Panc1 (cell line): ENCODE results near the gene FAM186B. TPM values are rescaled to one million over a fixed set of nuclear protein-coding genes. Genes with fewer than 3 reads are reported as not detected.

Experiments used
- ATAC-seq: fragments of 200-7000 bp; cut with Tn5 transposase; 2 replicates; pipeline ENCODE4 v1.9.1; 2020; ENCODE audit warnings: mild to moderate bottlenecking, moderate library complexity
- BruUV-seq: library from RNA; stranded (reverse); fragments of 400-500 nt; replicated peaks from 2 replicates; lab custom pipeline; 2021; lab: Mats Ljungman, UMichigan
- CTCF ChIA-PET: fragments of 300-600 bp; sonication (Branson Sonifier 250); formaldehyde crosslinking; loops from one replicate; lab custom pipeline; 2022; ENCODE audit warnings: antibody characterized with exemption; lab: Charles Lee
- POLR2A ChIA-PET: fragments of 300-600 bp; sonication (Branson Sonifier 250); formaldehyde crosslinking; loops from one replicate; lab custom pipeline; 2022; ENCODE audit warnings: antibody characterized with exemption; lab: Charles Lee
- DNase-seq: peaks from one replicate; pipeline ENCODE4 v3.0.0-alpha.2; 2010; ENCODE audit warnings: low read depth, low spot score
- H3K27ac ChIP-seq: 2 replicates; pipeline ENCODE4 v1.5.1; 2011; ENCODE audit warnings: mild to moderate bottlenecking, low read length, inconsistent platforms
- H3K27me3 ChIP-seq: fragments of 200-500 bp; sonication (Bioruptor generic); 2 replicates; pipeline ENCODE4 v1.6.0; 2014; ENCODE audit warnings: low read length, inconsistent platforms; ENCODE audit not compliant: control insufficient read depth, insufficient read depth
- H3K36me3 ChIP-seq: fragments of 200-500 bp; sonication (Bioruptor generic); 2 replicates; pipeline ENCODE4 v1.5.1; 2014; ENCODE audit warnings: inconsistent platforms, mild to moderate bottlenecking, low read length, moderate library complexity; ENCODE audit not compliant: control insufficient read depth, insufficient read depth
- H3K4me1 ChIP-seq: 2 replicates; pipeline ENCODE4 v1.5.1; 2011; ENCODE audit warnings: inconsistent platforms, mild to moderate bottlenecking, low read length, moderate library complexity; ENCODE audit not compliant: control insufficient read depth, insufficient read depth
- H3K4me3 ChIP-seq, 2 experiments: 2 replicates each; pipeline ENCODE4 v1.5.1; 2011 to 2012; ENCODE audit warnings: low read depth in 2 of 2, low read length in 2 of 2, mild to moderate bottlenecking in 2 of 2, inconsistent platforms in 1 of 2, moderate library complexity in 1 of 2
- H3K9me3 ChIP-seq: fragments of 200-500 bp; sonication (Bioruptor generic); 2 replicates; pipeline ENCODE4 v1.5.1; 2014; ENCODE audit warnings: low read depth, mild to moderate bottlenecking, inconsistent platforms, low read length, moderate library complexity; ENCODE audit not compliant: control insufficient read depth, insufficient read depth
- CTCF ChIP-seq: fragments of 450-650 bp; IDR thresholded peaks from 2 replicates; pipeline ENCODE4 v1.5.1; 2017; ENCODE audit warnings: mild to moderate bottlenecking
- POLR2AphosphoS5 ChIP-seq: IDR thresholded peaks from 2 replicates; pipeline ENCODE4 v1.6.1; 2012; ENCODE audit warnings: mild to moderate bottlenecking, low read depth, low read length, moderate library complexity
- REST ChIP-seq, 2 experiments: IDR thresholded peaks; 2 replicates each; pipeline ENCODE4 v1.6.1; 2011 to 2012; ENCODE audit warnings: low read depth in 2 of 2, control low read depth in 1 of 2, low read length in 1 of 2, mild to moderate bottlenecking in 1 of 2, moderate library complexity in 1 of 2; ENCODE audit not compliant: insufficient read depth in 1 of 2
- SIN3A ChIP-seq: IDR thresholded peaks from 2 replicates; pipeline ENCODE4 v1.6.1; 2012; ENCODE audit warnings: low read depth, mild to moderate bottlenecking, low read length, moderate library complexity, borderline replicate concordance; ENCODE audit not compliant: insufficient read depth
- TCF7L2 ChIP-seq: IDR thresholded peaks from 2 replicates; pipeline ENCODE4 v1.6.1; 2011; ENCODE audit warnings: mild to moderate bottlenecking, low read depth, low read length, inconsistent platforms
- in situ Hi-C: cut with HindIII; loops from 2 replicates; pipeline ENCODE4 v1.10.0; 2016; ENCODE audit warnings: low sequenced_read_pairs, low pct_unique_long_range_greater_than_20kb
- intact Hi-C: fragments of 100-400 bp; cut with micrococcal nuclease; formaldehyde crosslinking; loops from one replicate; pipeline ENCODE4 v1.10.0; 2022; ENCODE audit not compliant: unreplicated experiment
- total RNA-seq: library from RNA; stranded (reverse); gene quantifications from one replicate; pipeline ENCODE4 v1.2.1, GENCODE V29; 2021; ENCODE audit not compliant: unreplicated experiment

FAM186B gene
- total RNA-seq, 1 experiment from 2014 or later, result 0.13 TPM

- TF ChIP-seq REST (IDR thresholded peaks at IDR 0.05; ENCODE audit: insufficient read depth in 1 of 2, low read depth in 2 of 2, low read length in 1 of 2) (no peak), POLR2AphosphoS5 (no peak), CTCF (no peak)
- Histone ChIP-seq H3K4me3 (no peak overlapping the region), H3K9me3 (no peaks in the 10 kb centered on the region), H3K4me1 (no peaks in the 10 kb centered on the region), H3K36me3 (no peaks in the 10 kb centered on the region), H3K27ac (no peak overlapping the region), H3K27me3 (no peaks in the 10 kb centered on the region)
- ChIA-PET CTCF (no interaction called here), POLR2A (no interaction called here)
- in situ Hi-C loops (no loop called here), intact Hi-C loops (no loop called here)
- DNase-seq (no peak), ATAC-seq (no peak)
- no TSS peak for BruUV-seq
Measured at GRCh38 chr12:49598527-49598926, 6.9 kb downstream of the FAM186B start.

GRCh38 chr12:49588721-49589516 is 16.5 kb downstream of the FAM186B start:
- Histone ChIP-seq H3K27ac (no peak overlapping the region), H3K27me3 (no peaks in the 10 kb centered on the region), H3K4me3 (no peak overlapping the region), H3K9me3 (no peaks in the 10 kb centered on the region), H3K4me1 (no peaks in the 10 kb centered on the region), H3K36me3 (no peaks in the 10 kb centered on the region)
- intact Hi-C loops, result no loop called here
- POLR2A ChIA-PET, result no interaction called here
- CTCF ChIA-PET, result no interaction called here
- no TSS peak for BruUV-seq
- in situ Hi-C loops, result no loop called here
- TF ChIP-seq REST (IDR thresholded peaks at IDR 0.05; ENCODE audit: insufficient read depth in 1 of 2, low read depth in 2 of 2, low read length in 1 of 2) (no peak), POLR2AphosphoS5 (no peak), SIN3A (no peak), TCF7L2 (no peak), CTCF (no peak)
- DNase-seq (no peak), ATAC-seq (no peak)
